Gastrocnemius medialis (tissue), 4 donors: ENCODE measurements around the gene ACOXL. TPM values are rescaled to one million over a fixed set of nuclear protein-coding genes. Genes with fewer than 3 reads are reported as not detected.

ENCODE experiments used
- ATAC-seq, 2 donors: fragments of 150-250 bp; one replicate each; pipeline ENCODE4 v1.9.1; 2016
- DNase-seq, 2 donors: peaks; one replicate each; pipeline ENCODE4 v3.0.0-alpha.2; 2019
- H3K27ac ChIP-seq, 4 donors: fragments of 200-600 bp; sonication (generic); 1 replicate in 1 of 4; 2 replicates in 3 of 4; pipeline ENCODE4 v1.5.1; 2016 to 2018; ENCODE audit warnings: mild to moderate bottlenecking in 2 of 4, moderate library complexity in 1 of 4
- H3K27me3 ChIP-seq, 3 donors: fragments of 200-600 bp; sonication (generic) in 2 of 3; 1 replicate in 1 of 3; 2 replicates in 2 of 3; pipeline versions ENCODE4 v1.5.1 to v1.6.0; 2016 to 2019; ENCODE audit warnings: mild to moderate bottlenecking in 1 of 3, moderate library complexity in 1 of 3
- H3K36me3 ChIP-seq, 2 donors: fragments of 200-600 bp; sonication (generic) in 1 of 2; one replicate each; pipeline ENCODE4 v1.5.1; 2017 to 2018
- H3K4me1 ChIP-seq, 2 donors: fragments of 200-600 bp; sonication (generic) in 1 of 2; one replicate each; pipeline ENCODE4 v1.5.1; 2016 to 2017; ENCODE audit warnings: mild to moderate bottlenecking in 2 of 2
- H3K4me3 ChIP-seq, 4 donors: fragments of 200-600 bp; sonication (generic) in 3 of 4; 1 replicate in 1 of 4; 2 replicates in 3 of 4; pipeline ENCODE4 v1.5.1; 2016 to 2019; ENCODE audit warnings: mild to moderate bottlenecking in 2 of 4
- H3K9me3 ChIP-seq, 3 donors: fragments of 200-600 bp; sonication (generic) in 2 of 3; 1 replicate in 1 of 3; 2 replicates in 2 of 3; pipeline ENCODE4 v1.5.1; 2016 to 2019
- POLR2A ChIP-seq, 2 donors: fragments of 450-650 bp; IDR thresholded peaks; one replicate each; pipeline ENCODE4 v1.6.1; 2017; ENCODE audit warnings: antibody characterized with exemption in 2 of 2, mild to moderate bottlenecking in 2 of 2, moderate library complexity in 2 of 2
- in situ Hi-C, 4 donors: fragments of 200-750 bp; cut with MboI; loops; one replicate each; pipeline versions ENCODE4 v1.15.0 to v1.8.0; 2017; ENCODE audit warnings: low sequenced_read_pairs in 4 of 4
- intact Hi-C: fragments of 100-400 bp; cut with DNase I; formaldehyde crosslinking; loops from one replicate; pipeline ENCODE4 v1.15.1; 2023; ENCODE audit warnings: low total_unique reads
- total RNA-seq, 4 donors: library from RNA; depleted of rRNA; stranded (reverse); fragments of >200 nt; gene quantifications; one replicate each; pipeline versions ENCODE4 v1.1.0 to v1.2.3, GENCODE V29; 2016
- TF ChIP-seq, protein P1 (sequence below), 5 experiments: fragments of 450-650 bp in 3 of 5; fragments of 200-600 bp in 2 of 5; sonication (generic) in 2 of 5; IDR thresholded peaks in 4 of 5; conservative IDR thresholded peaks in 1 of 5; 1 replicate in 4 of 5; 2 replicates in 1 of 5; pipeline ENCODE4 v1.5.1; 2016 to 2019; ENCODE audit warnings: antibody characterized with exemption in 5 of 5, mild to moderate bottlenecking in 3 of 5, moderate library complexity in 3 of 5

Gene ACOXL
- total RNA-seq, 4 donors from 2014 or later, result not detected

- Histone ChIP-seq H3K4me1 (no peaks in the 10 kb centered on the region), H3K27ac (no peak overlapping the region), H3K36me3 (no peaks in the 10 kb centered on the region), H3K4me3 (no peak overlapping the region), H3K27me3 (peaks cover 0 to 5% (median 4%) of the 10 kb centered on the region in 3 donors), H3K9me3 (no peaks in the 10 kb centered on the region)
- TF ChIP-seq POLR2A (IDR thresholded peaks at IDR 0.05), result no peak
- TF ChIP-seq, protein P1, sequence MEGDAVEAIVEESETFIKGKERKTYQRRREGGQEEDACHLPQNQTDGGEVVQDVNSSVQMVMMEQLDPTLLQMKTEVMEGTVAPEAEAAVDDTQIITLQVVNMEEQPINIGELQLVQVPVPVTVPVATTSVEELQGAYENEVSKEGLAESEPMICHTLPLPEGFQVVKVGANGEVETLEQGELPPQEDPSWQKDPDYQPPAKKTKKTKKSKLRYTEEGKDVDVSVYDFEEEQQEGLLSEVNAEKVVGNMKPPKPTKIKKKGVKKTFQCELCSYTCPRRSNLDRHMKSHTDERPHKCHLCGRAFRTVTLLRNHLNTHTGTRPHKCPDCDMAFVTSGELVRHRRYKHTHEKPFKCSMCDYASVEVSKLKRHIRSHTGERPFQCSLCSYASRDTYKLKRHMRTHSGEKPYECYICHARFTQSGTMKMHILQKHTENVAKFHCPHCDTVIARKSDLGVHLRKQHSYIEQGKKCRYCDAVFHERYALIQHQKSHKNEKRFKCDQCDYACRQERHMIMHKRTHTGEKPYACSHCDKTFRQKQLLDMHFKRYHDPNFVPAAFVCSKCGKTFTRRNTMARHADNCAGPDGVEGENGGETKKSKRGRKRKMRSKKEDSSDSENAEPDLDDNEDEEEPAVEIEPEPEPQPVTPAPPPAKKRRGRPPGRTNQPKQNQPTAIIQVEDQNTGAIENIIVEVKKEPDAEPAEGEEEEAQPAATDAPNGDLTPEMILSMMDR (IDR thresholded peaks at IDR 0.05 in 4 of 5, conservative IDR thresholded peaks at IDR 0.05 in 1 of 5), result no peak
- DNase-seq (no peak), ATAC-seq (no peak)
- in situ Hi-C loops (no loop called here), intact Hi-C loops (no loop called here)
Measured at GRCh38 chr2:110726285-110726684, 6.1 kb upstream of the ACOXL start.

GRCh38 chr2:110727923-110728322, 4.5 kb upstream of the ACOXL start:
- Histone ChIP-seq H3K9me3 (no peaks in the 10 kb centered on the region), H3K36me3 (no peaks in the 10 kb centered on the region), H3K4me3 (no peak overlapping the region), H3K4me1 (peaks cover 0 to 9% of the 10 kb centered on the region in 2 donors), H3K27me3 (peaks cover 11 to 21% (median 21%) of the 10 kb centered on the region in 3 donors), H3K27ac (no peak overlapping the region)
- DNase-seq, result no peak
- in situ Hi-C loops (no loop called here), intact Hi-C loops (no loop called here)
- ATAC-seq, result no peak
- TF ChIP-seq, protein P1 (IDR thresholded peaks at IDR 0.05 in 4 of 5, conservative IDR thresholded peaks at IDR 0.05 in 1 of 5), result no peak
- TF ChIP-seq POLR2A (IDR thresholded peaks at IDR 0.05), result no peak

GRCh38 chr2:110729106-110729505, 3.3 kb upstream of the ACOXL start:
- in situ Hi-C loops (no loop called here), intact Hi-C loops (no loop called here)
- DNase-seq, result no peak
- Histone ChIP-seq H3K4me3 (no peak overlapping the region), H3K27ac (no peak overlapping the region), H3K36me3 (no peaks in the 10 kb centered on the region), H3K9me3 (no peaks in the 10 kb centered on the region), H3K4me1 (peaks cover 0 to 11% of the 10 kb centered on the region in 2 donors), H3K27me3 (peaks cover 22 to 32% (median 31%) of the 10 kb centered on the region in 3 donors)
- ATAC-seq, result no peak
- TF ChIP-seq POLR2A (IDR thresholded peaks at IDR 0.05), result no peak
- TF ChIP-seq, protein P1 (IDR thresholded peaks at IDR 0.05 in 4 of 5, conservative IDR thresholded peaks at IDR 0.05 in 1 of 5), result no peak

GRCh38 chr2:110731064-110731463, 1.3 kb upstream of the ACOXL start:
- Histone ChIP-seq H3K9me3 (no peaks in the 10 kb centered on the region), H3K27ac (no peak overlapping the region), H3K4me1 (peaks cover 0 to 11% of the 10 kb centered on the region in 2 donors), H3K4me3 (no peak overlapping the region), H3K27me3 (peaks cover 41 to 52% (median 47%) of the 10 kb centered on the region in 3 donors), H3K36me3 (no peaks in the 10 kb centered on the region)
- in situ Hi-C loops, result no loop called here
- ATAC-seq (no peak), DNase-seq (no peak)
- TF ChIP-seq, protein P1 (IDR thresholded peaks at IDR 0.05 in 4 of 5, conservative IDR thresholded peaks at IDR 0.05 in 1 of 5), result no peak
- no peak for TF ChIP-seq POLR2A (IDR thresholded peaks at IDR 0.05)
- intact Hi-C loops, result no loop called here

- Histone ChIP-seq H3K36me3 (no peaks in the 10 kb centered on the region), H3K27ac (no peak overlapping the region), H3K9me3 (no peaks in the 10 kb centered on the region), H3K4me1 (peaks cover 0 to 11% of the 10 kb centered on the region in 2 donors), H3K4me3 (no peak overlapping the region), H3K27me3 (peaks cover 42 to 70% (median 54%) of the 10 kb centered on the region in 3 donors)
- in situ Hi-C loops, result no loop called here
- no peak for TF ChIP-seq POLR2A (IDR thresholded peaks at IDR 0.05)
- TF ChIP-seq, protein P1 (IDR thresholded peaks at IDR 0.05 in 4 of 5, conservative IDR thresholded peaks at IDR 0.05 in 1 of 5), result no peak
- DNase-seq (no peak), ATAC-seq (no peak)
- intact Hi-C loops, result no loop called here
Measured at GRCh38 chr2:110735366-110735765, 3.0 kb downstream of the ACOXL start.
